ENCODE measurements around the gene EP300.
A peak's percentile ranks its signal among the peaks of the same experiment; 100 is the strongest.
"Not testable (repeated sequence)": the region's sequence is repeated elsewhere in the genome, so short reads cannot be mapped to it uniquely, and the experiment has no call there.

EP300 gene

GRCh38 chr22:41169157-41169556 lies 76.8 kb downstream of the EP300 start:
- DNase-seq, result no peak

- no peak for DNase-seq
Observed at GRCh38 chr22:41171996-41172395, 79.6 kb downstream of the EP300 start.

DNA sequence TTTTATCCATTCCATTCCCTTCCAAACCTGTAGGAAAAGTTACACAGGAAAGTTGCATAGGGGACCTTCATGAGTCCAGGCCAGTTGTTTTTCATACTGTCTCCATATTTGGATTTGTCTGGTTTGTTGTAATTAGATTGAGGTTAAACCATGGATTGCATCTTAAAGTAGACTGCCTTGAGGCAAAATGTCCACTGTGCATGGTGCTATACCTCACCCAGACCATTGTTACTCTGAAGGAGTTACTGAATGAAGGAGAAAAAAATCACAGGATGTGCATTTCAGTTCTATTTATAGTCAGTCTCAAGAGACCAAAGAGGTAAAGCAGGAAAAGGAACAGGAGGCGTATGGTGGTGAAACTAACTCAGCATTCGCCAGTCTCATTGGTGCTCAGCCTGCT lies 83.2 kb downstream of the EP300 start:
- DNase-seq, result no peak

GRCh38 chr22:41177040-41177621 lies 84.7 kb downstream of the EP300 start:
- no peak for DNase-seq

GRCh38 chr22:41177622-41178424 lies 85.4 kb downstream of the EP300 start:
- DNase-seq, result no peak

- DNase-seq, result no peak
Observed at GRCh38 chr22:41178425-41178975, 86.1 kb downstream of the EP300 start.

- DNase-seq, result not testable (repeated sequence)
Observed at GRCh38 chr22:41180362-41180761, 88.0 kb downstream of the EP300 start.

GRCh38 chr22:41180926-41181325 lies 88.5 kb downstream of the EP300 start:
- no peak for DNase-seq

- DNase-seq, result peak; percentile 57
Observed at GRCh38 chr22:41181349-41182241, 89.2 kb downstream of the EP300 start.

DNA sequence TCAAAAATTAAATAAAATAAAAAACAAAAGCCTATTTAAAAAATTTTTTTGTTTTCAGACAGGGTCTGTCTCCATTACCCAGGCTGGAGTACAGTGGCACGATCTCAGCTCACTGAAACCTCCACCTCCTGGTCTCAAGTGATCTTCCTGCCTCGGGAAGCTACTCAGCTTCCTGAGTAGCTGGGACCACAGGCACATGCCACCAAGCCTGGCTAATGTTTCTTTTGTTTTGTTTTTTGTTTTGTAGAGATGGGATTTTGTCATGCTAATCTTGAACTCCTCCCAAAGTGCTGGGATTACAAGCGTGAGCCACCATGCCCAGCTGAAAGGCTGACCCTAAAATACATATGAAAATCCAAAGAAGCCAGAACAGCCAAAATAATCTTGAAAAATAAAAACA lies 92.3 kb downstream of the EP300 start:
- no peak for DNase-seq

- DNase-seq, result no peak
Observed at GRCh38 chr22:41191467-41191866, 99.1 kb downstream of the EP300 start.

- no peak for DNase-seq
Observed at GRCh38 chr22:41193829-41194228, 101.4 kb downstream of the EP300 start.

- DNase-seq, result peak; percentile 62
Observed at GRCh38 chr22:41197038-41197972, 104.9 kb downstream of the EP300 start.

DNA sequence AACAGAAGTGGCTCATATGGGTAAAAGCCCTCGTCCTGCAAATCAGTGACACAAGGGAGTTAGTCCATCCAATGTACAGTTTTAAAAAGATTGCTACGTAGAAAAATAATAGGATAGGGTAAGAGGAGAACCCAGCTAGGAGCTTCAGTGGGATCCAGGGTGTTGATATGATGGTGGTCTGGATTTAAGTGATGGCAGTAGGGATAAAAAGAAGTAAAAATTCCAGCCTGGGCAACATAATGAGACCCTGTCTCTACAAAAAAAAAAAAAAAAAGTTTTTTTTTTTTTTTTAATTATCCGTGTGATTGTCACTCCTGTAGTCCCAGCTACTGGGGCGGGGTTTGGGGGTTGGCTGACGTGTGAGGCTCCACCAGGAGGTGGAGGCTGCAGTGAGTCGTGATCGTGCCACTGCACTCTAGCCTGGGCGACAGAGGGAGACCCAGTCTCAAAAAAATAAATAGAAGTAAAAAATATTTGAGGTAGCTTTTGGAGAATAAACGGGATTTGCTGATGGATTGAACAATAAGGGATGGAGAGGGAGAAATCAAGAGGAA lies 105.7 kb downstream of the EP300 start:
- DNase-seq, result peak; percentile 31

DNA sequence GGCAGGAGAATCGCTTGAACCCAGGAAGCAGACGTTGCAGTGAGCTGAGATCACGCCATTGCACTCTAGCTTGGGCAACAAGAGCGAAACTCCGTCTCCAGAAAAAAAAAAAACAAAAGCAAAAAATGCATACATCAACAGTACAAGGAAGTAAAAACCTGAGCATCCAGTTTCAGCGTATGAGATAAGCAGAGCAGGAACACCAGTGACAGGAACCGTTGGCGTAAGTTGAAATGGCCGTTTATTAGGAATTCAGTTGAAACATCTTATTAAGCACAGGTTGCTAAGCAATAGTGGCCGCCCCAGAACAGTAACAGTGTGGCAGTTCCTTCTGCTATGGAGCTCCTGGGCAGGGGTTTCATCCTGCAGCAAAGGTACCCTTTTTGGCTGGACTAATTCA lies 108.7 kb downstream of the EP300 start:
- no peak for DNase-seq

GRCh38 chr22:41203118-41203517 lies 110.7 kb downstream of the EP300 start:
- DNase-seq, result no peak

DNA sequence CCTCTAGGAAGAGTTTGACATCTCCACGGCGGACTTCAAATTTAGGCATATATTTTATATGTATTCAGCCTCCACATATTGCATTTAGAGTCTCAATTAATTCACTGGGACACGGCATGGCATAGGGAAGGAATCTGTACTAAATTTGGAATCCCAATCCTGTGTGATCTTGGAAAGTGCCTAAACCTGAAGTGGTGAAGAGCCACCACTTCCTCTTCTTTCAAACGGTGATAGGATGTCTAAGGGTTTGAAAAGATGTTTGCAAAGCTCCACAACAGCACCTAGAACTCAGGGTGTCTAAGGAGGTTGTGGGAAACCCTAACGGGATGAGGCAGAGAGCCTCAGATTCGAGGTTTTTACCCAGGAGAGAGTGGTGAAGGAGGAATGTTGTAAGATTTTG lies 111.7 kb downstream of the EP300 start:
- no peak for DNase-seq

DNA sequence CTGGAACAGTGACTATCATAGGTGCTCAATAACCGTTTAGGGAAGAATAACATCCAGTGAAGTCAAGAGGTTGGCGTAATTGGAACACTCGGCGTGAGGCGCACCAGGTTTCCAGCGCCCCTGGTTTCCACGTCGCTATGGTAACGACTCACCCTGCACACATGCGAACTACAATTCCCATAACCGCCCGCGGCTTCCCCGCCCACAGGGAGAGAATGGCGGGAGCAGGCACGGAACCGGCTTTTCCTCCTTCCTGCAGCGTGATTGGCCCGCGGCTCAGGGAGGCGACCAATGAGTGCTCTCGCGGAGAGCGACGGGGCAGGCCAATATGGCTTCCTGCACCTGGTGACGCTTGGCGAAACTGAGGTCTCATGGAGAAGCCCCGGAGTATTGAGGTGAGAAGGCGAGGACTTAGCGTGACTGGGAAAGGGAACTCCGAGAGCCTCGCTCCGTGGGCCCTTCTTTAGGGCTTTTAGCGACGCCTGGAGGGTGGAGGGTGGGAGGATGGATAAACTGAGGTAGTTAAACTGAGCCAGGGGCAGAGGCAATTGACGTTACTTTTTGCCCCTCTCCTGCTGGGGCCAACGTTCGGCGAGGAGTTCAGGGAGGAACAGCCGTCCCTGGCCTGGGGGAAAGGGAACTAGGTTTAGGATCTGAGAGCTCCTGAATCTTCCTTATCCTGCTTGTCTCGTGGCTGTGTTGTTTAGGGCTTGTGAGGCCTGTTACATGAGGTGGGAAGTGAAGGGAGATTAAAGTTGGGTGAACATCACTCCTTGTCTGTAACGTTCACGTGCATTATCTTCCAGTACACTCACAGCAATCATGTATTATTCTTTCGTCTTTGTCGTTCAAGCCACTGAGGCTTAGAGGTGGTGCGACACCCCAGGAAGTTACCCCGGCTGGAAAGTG lies 112.9 kb downstream of the EP300 start, which contains the start of gene L3MBTL2:
Gene L3MBTL2, plus strand, starts transcription at position 321 of the 909 bp plus-strand sequence. Its CDS starts 51 bp downstream, at position 372.
- peak; percentile 95 for DNase-seq

- DNase-seq, result no peak
Observed at GRCh38 chr22:41206719-41207118, 114.3 kb downstream of the EP300 start.

DNA sequence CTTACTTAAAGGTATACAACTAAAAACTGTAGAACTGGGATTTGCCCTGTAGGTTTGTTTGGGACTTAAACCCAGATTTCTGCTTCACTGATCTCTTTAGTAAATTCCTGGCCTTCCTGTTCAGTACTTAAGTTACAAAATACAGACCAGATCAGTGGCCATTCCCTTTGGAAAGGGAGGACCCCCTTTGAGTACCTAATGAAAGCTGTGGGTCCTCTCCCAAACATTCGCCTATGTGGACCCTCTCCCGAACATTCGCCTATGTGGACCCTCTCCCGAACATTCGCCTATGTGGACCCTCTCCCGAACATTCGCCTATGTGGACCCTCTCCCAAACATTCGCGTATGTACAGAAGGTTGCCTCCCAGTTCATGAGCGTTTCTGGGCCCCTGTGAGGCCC lies 123.0 kb downstream of the EP300 start:
- DNase-seq, result no peak

GRCh38 chr22:41215926-41216325 lies 123.5 kb downstream of the EP300 start:
- DNase-seq, result no peak
